Left ventricle myocardium inferior (tissue), 1 donor: ENCODE results near the gene CD93. TPM values are rescaled to one million over a fixed set of nuclear protein-coding genes. Genes with fewer than 3 reads are reported as not detected.

Source experiments
- DNase-seq: peaks from one replicate; pipeline ENCODE4 v3.0.0-alpha.2; 2020
- H3K27ac ChIP-seq: fragments of 200-600 bp; replicated peaks from 2 replicates; pipeline ENCODE4 v1.8.0; 2021
- H3K27me3 ChIP-seq: fragments of 200-600 bp; 2 replicates; pipeline ENCODE4 v1.8.0; 2021; ENCODE audit warnings: low read depth
- H3K36me3 ChIP-seq: fragments of 200-600 bp; 2 replicates; pipeline ENCODE4 v1.8.0; 2021
- H3K4me1 ChIP-seq: fragments of 200-600 bp; 2 replicates; pipeline ENCODE4 v1.8.0; 2021
- H3K4me3 ChIP-seq: fragments of 200-600 bp; 2 replicates; pipeline ENCODE4 v1.8.0; 2021; ENCODE audit warnings: mild to moderate bottlenecking, moderate library complexity
- H3K9me3 ChIP-seq: fragments of 200-600 bp; replicated peaks from 2 replicates; pipeline ENCODE4 v1.8.0; 2021
- CTCF ChIP-seq: fragments of 200-600 bp; IDR thresholded peaks from 2 replicates; pipeline ENCODE4 v1.8.0; 2021; ENCODE audit warnings: antibody characterized with exemption, mild to moderate bottlenecking, borderline replicate concordance
- intact Hi-C: fragments of 100-400 bp; cut with micrococcal nuclease; formaldehyde crosslinking; loops from one replicate; pipeline ENCODE4 v1.11.0; 2022
- total RNA-seq: library from RNA; stranded (reverse); fragmentation: NEBNext Ultra II Directional; extraction: Animal tissue kit (Norgen Biotek cat#: 25700); gene quantifications from one replicate; pipeline ENCODE4 v1.2.1, GENCODE V29; 2021
- donor health status: DM: no; HTN: yes; CAD: no; lungs with severe emphysema.

CD93 gene
- total RNA-seq, 1 donor from 2014 or later = 35.7 TPM

GRCh38 chr20:23074052-23074451, 12.1 kb downstream of the CD93 start:
- no peak overlapping the region for H3K27ac ChIP-seq
- TF ChIP-seq CTCF = no peak
- intact Hi-C loops = no loop called here
- H3K9me3 ChIP-seq = no peaks in the 10 kb centered on the region
- no peak overlapping the region for H3K4me3 ChIP-seq
- no peaks in the 10 kb centered on the region for H3K36me3 ChIP-seq
- no peak for DNase-seq
- peaks cover 22% of the 10 kb centered on the region for H3K4me1 ChIP-seq
- no peaks in the 10 kb centered on the region for H3K27me3 ChIP-seq

GRCh38 chr20:23072892-23073586, 13.1 kb downstream of the CD93 start:
- intact Hi-C loops = no loop called here
- no peak for DNase-seq
- Histone ChIP-seq H3K4me1 (peaks cover 12% of the 10 kb centered on the region), H3K27ac (no peak overlapping the region), H3K4me3 (no peak overlapping the region), H3K9me3 (no peaks in the 10 kb centered on the region), H3K36me3 (no peaks in the 10 kb centered on the region), H3K27me3 (no peaks in the 10 kb centered on the region)
- no peak for TF ChIP-seq CTCF

- H3K36me3 ChIP-seq = no peaks in the 10 kb centered on the region
- DNase-seq = no peak
- TF ChIP-seq CTCF = no peak
- no peaks in the 10 kb centered on the region for H3K27me3 ChIP-seq
- H3K27ac ChIP-seq = no peak overlapping the region
- no peak overlapping the region for H3K4me3 ChIP-seq
- intact Hi-C loops = no loop called here
- peaks cover 5% of the 10 kb centered on the region for H3K4me1 ChIP-seq
- no peaks in the 10 kb centered on the region for H3K9me3 ChIP-seq
Observed at GRCh38 chr20:23071996-23072395, 14.1 kb downstream of the CD93 start.

- intact Hi-C loops = no loop called here
Observed at GRCh38 chr20:23071398-23071797, 14.7 kb downstream of the CD93 start.

GRCh38 chr20:23069108-23069507, 17.0 kb downstream of the CD93 start:
- no peak for TF ChIP-seq CTCF
- Histone ChIP-seq H3K27me3 (no peaks in the 10 kb centered on the region), H3K27ac (no peak overlapping the region), H3K36me3 (no peaks in the 10 kb centered on the region), H3K4me3 (no peak overlapping the region), H3K4me1 (no peaks in the 10 kb centered on the region), H3K9me3 (no peaks in the 10 kb centered on the region)
- no peak for DNase-seq
- intact Hi-C loops = no loop called here

More at GRCh38 chr20:23071398-23071797, 14.7 kb downstream of the CD93 start:
- no peak overlapping the region for H3K27ac ChIP-seq
- no peaks in the 10 kb centered on the region for H3K4me1 ChIP-seq
- H3K4me3 ChIP-seq = no peak overlapping the region
- TF ChIP-seq CTCF = no peak
- no peaks in the 10 kb centered on the region for H3K27me3 ChIP-seq
- no peaks in the 10 kb centered on the region for H3K36me3 ChIP-seq
- no peak for DNase-seq
- no peaks in the 10 kb centered on the region for H3K9me3 ChIP-seq
